HepG2 (cell line): ENCODE results near the gene SPPL2B. TPM values are rescaled to one million over a fixed set of nuclear protein-coding genes. Genes with fewer than 3 reads are reported as not detected.

Experiments used
- ARNT2 ChIP-seq: sonication (generic); formaldehyde crosslinking; IDR thresholded peaks from 2 replicates; pipeline ENCODE4 v1.8.0; 2022; ENCODE audit warnings: mild to moderate bottlenecking, low read depth, missing genetic modification reagents, moderate library complexity
- ATF7-NPFF ChIP-seq: sonication (generic); formaldehyde crosslinking; IDR thresholded peaks from 2 replicates; pipeline ENCODE4 v1.8.1; 2023; ENCODE audit warnings: mild to moderate bottlenecking, low read depth, missing genetic modification reagents, moderate library complexity
- BHLHE40 ChIP-seq: IDR thresholded peaks from 2 replicates; pipeline ENCODE4 v1.6.1; 2011; ENCODE audit warnings: low read length, improper control_type of control experiment
- CHCHD3 ChIP-seq: sonication (generic); formaldehyde crosslinking; IDR thresholded peaks from 2 replicates; pipeline ENCODE4 v1.8.0; 2022; ENCODE audit warnings: mild to moderate bottlenecking, missing genetic modification reagents, moderate library complexity
- DBP ChIP-seq: sonication (generic); formaldehyde crosslinking; IDR thresholded peaks from 2 replicates; pipeline ENCODE4 v1.4.0; 2020; ENCODE audit warnings: missing genetic modification reagents; ENCODE audit errors: not compliant biosample characterization
- IKZF4 ChIP-seq: sonication (generic); formaldehyde crosslinking; IDR thresholded peaks from 2 replicates; pipeline ENCODE4 v1.5.1; 2020; ENCODE audit warnings: borderline replicate concordance, mild to moderate bottlenecking, low read depth, missing genetic modification reagents; ENCODE audit errors: not compliant biosample characterization
- KDM4B ChIP-seq: sonication (generic); formaldehyde crosslinking; IDR thresholded peaks from 2 replicates; pipeline ENCODE4 v1.4.0; 2020; ENCODE audit warnings: missing genetic modification reagents
- PCBP1 ChIP-seq: fragments of 200-400 bp; formaldehyde crosslinking; IDR thresholded peaks from 2 replicates; pipeline ENCODE4 v1.6.1; 2017; ENCODE audit warnings: mild to moderate bottlenecking, low read depth, low read length, borderline replicate concordance
- RAD51 ChIP-seq: fragments of 450-650 bp; IDR thresholded peaks from 2 replicates; pipeline ENCODE4 v1.6.1; 2016; ENCODE audit warnings: borderline replicate concordance
- TBX2 ChIP-seq: sonication (generic); formaldehyde crosslinking; IDR thresholded peaks from 2 replicates; pipeline ENCODE4 v1.5.0; 2020; ENCODE audit warnings: missing genetic modification reagents, mild to moderate bottlenecking, borderline replicate concordance
- ZBTB14 ChIP-seq: sonication (generic); formaldehyde crosslinking; IDR thresholded peaks from 2 replicates; pipeline ENCODE4 v1.4.0; 2020; ENCODE audit warnings: missing genetic modification reagents
- ZNF12 ChIP-seq: sonication (generic); formaldehyde crosslinking; IDR thresholded peaks from 2 replicates; pipeline ENCODE4 v1.5.0; 2020; ENCODE audit warnings: missing genetic modification reagents
- ZNF225 ChIP-seq: sonication (generic); formaldehyde crosslinking; IDR thresholded peaks from 2 replicates; pipeline ENCODE4 v1.4.0; 2020; ENCODE audit warnings: mild to moderate bottlenecking, missing genetic modification reagents
- ZNF563 ChIP-seq: sonication (generic); formaldehyde crosslinking; IDR thresholded peaks from 2 replicates; pipeline ENCODE4 v1.8.0; 2022; ENCODE audit warnings: mild to moderate bottlenecking, moderate library complexity, missing genetic modification reagents
- ZSCAN31 ChIP-seq: sonication (generic); formaldehyde crosslinking; IDR thresholded peaks from 2 replicates; pipeline ENCODE4 v1.5.0; 2020; ENCODE audit warnings: low read depth, mild to moderate bottlenecking, missing genetic modification reagents
- polyA plus RNA-seq, 8 experiments: library from polyadenylated mRNA; depleted of rRNA in 3 of 8; stranded (reverse) in 7 of 8; unstranded in 1 of 8; fragments of >200 nt; fragmentation: Illumina TruSeq in 4 of 8; extraction: Trizol in 4 of 8; gene quantifications; 2 replicates each; pipeline versions ENCODE4 v1.2.1 to v1.2.3, GENCODE V29; 2011 to 2016; ENCODE audit warnings: low read depth in 4 of 8, missing spikeins in 1 of 8, mixed read lengths in 1 of 8; ENCODE audit not compliant: insufficient read depth in 1 of 8
- total RNA-seq, 5 experiments: library from RNA; depleted of rRNA; stranded (reverse); fragments of >200 nt; fragmentation: Illumina TruSeq; extraction: Trizol; gene quantifications; 2 replicates each; pipeline ENCODE4 v1.2.3, GENCODE V29; 2016; ENCODE audit warnings: low read depth in 1 of 5
- TF ChIP-seq, protein P1 (sequence below): sonication (generic); formaldehyde crosslinking; IDR thresholded peaks from 2 replicates; pipeline ENCODE4 v1.9.0; 2021; ENCODE audit warnings: missing genetic modification reagents, mild to moderate bottlenecking, borderline replicate concordance
- TF ChIP-seq, protein P2 (sequence below): sonication (generic); formaldehyde crosslinking; IDR thresholded peaks from 2 replicates; pipeline ENCODE4 v1.4.0; 2020; ENCODE audit warnings: missing genetic modification reagents
- TF ChIP-seq, protein P3 (sequence below): sonication (generic); formaldehyde crosslinking; IDR thresholded peaks from 2 replicates; pipeline ENCODE4 v1.4.0; 2020; ENCODE audit warnings: missing genetic modification reagents

SPPL2B gene
- total and polyA plus RNA-seq, 2 of the 13 experiments (the other 11 are each of a cell fraction or from before 2014, with no cell fraction given), result 14.9 to 15.2 TPM

- TF ChIP-seq, protein P1, sequence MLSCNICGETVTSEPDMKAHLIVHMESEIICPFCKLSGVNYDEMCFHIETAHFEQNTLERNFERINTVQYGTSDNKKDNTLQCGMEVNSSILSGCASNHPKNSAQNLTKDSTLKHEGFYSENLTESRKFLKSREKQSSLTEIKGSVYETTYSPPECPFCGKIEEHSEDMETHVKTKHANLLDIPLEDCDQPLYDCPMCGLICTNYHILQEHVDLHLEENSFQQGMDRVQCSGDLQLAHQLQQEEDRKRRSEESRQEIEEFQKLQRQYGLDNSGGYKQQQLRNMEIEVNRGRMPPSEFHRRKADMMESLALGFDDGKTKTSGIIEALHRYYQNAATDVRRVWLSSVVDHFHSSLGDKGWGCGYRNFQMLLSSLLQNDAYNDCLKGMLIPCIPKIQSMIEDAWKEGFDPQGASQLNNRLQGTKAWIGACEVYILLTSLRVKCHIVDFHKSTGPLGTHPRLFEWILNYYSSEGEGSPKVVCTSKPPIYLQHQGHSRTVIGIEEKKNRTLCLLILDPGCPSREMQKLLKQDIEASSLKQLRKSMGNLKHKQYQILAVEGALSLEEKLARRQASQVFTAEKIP, result no peak
- TF ChIP-seq DBP (CRISPR knock-in tag) (no peak), IKZF4 (CRISPR knock-in tag) (peak; percentile 56), TBX2 (CRISPR knock-in tag) (peak; percentile 50; the same call in 1 of the 2 replicates), CHCHD3 (CRISPR knock-in tag) (0 out of 2 replicates have a peak, but pooled peaks have one; percentile 36), ZSCAN31 (CRISPR knock-in tag) (0 out of 2 replicates have a peak, but pooled peaks have one; percentile 26), ZNF12 (CRISPR knock-in tag) (no peak), KDM4B (CRISPR knock-in tag) (no peak), ATF7-NPFF (CRISPR knock-in tag) (peak; percentile 46; the same call in 1 of the 2 replicates), BHLHE40 (peak; percentile 23; the same call in 1 of the 2 replicates), ZBTB14 (CRISPR knock-in tag) (peak; percentile 58), RAD51 (no peak), PCBP1 (no peak), ARNT2 (0 out of 2 replicates have a peak, but pooled peaks have one; percentile 37), ZNF563 (no peak), ZNF225 (peak; percentile 13; the same call in 1 of the 2 replicates)
- TF ChIP-seq, protein P2, sequence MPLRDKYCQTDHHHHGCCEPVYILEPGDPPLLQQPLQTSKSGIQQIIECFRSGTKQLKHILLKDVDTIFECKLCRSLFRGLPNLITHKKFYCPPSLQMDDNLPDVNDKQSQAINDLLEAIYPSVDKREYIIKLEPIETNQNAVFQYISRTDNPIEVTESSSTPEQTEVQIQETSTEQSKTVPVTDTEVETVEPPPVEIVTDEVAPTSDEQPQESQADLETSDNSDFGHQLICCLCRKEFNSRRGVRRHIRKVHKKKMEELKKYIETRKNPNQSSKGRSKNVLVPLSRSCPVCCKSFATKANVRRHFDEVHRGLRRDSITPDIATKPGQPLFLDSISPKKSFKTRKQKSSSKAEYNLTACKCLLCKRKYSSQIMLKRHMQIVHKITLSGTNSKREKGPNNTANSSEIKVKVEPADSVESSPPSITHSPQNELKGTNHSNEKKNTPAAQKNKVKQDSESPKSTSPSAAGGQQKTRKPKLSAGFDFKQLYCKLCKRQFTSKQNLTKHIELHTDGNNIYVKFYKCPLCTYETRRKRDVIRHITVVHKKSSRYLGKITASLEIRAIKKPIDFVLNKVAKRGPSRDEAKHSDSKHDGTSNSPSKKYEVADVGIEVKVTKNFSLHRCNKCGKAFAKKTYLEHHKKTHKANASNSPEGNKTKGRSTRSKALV (CRISPR knock-in tag), result peak; percentile 99
- TF ChIP-seq, protein P3, sequence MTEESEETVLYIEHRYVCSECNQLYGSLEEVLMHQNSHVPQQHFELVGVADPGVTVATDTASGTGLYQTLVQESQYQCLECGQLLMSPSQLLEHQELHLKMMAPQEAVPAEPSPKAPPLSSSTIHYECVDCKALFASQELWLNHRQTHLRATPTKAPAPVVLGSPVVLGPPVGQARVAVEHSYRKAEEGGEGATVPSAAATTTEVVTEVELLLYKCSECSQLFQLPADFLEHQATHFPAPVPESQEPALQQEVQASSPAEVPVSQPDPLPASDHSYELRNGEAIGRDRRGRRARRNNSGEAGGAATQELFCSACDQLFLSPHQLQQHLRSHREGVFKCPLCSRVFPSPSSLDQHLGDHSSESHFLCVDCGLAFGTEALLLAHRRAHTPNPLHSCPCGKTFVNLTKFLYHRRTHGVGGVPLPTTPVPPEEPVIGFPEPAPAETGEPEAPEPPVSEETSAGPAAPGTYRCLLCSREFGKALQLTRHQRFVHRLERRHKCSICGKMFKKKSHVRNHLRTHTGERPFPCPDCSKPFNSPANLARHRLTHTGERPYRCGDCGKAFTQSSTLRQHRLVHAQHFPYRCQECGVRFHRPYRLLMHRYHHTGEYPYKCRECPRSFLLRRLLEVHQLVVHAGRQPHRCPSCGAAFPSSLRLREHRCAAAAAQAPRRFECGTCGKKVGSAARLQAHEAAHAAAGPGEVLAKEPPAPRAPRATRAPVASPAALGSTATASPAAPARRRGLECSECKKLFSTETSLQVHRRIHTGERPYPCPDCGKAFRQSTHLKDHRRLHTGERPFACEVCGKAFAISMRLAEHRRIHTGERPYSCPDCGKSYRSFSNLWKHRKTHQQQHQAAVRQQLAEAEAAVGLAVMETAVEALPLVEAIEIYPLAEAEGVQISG, result peak; percentile 28; the same call in 1 of the 2 replicates
These were observed 37.2 kb upstream of the SPPL2B start (continued) for GRCh38 chr19:2291185-2291751.
